Cardiac septum (tissue), 1 donor: ENCODE data around the gene APOH. TPM values are rescaled to one million over a fixed set of nuclear protein-coding genes. Genes with fewer than 3 reads are reported as not detected.

Experiments used
- DNase-seq: peaks from one replicate; pipeline ENCODE4 v3.0.0-alpha.2; 2020; ENCODE audit warnings: low spot score
- intact Hi-C: fragments of 100-400 bp; cut with DNase I; formaldehyde crosslinking; loops from one replicate; pipeline ENCODE4 v1.14.0; 2022
- total RNA-seq: library from RNA; stranded (reverse); fragmentation: NEBNext Ultra II Directional; extraction: Animal tissue kit (Norgen Biotek cat#: 25700); gene quantifications from one replicate; pipeline ENCODE4 v1.2.1, GENCODE V29; 2021
- donor health status: DM: no; HTN: no; CAD: no.

APOH gene
- total RNA-seq, 1 donor from 2014 or later: not detected

- DNase-seq: no peak
- intact Hi-C loops: loop anchor here (5.0 to 10.0 kb wide), 3 partner anchors 711 to 933 kb away; no protein-coding TSS in a partner anchor
Measured at GRCh38 chr17:66165537-66166123, 63.6 kb downstream of the APOH start.

Other genes with a start within 250 kb of the APOH start
- 19.6 TPM for gene CEP112, start 37.3 kb downstream of the APOH start, total RNA-seq
- gene PRKCA, start 73.2 kb upstream of the APOH start, total RNA-seq: 15.0 TPM